Mononuclear cell (primary cell): Measurements from ENCODE around the gene SREBF1. TPM values are rescaled to one million over a fixed set of nuclear protein-coding genes. Genes with fewer than 3 reads are reported as not detected.
"Not testable (repeated sequence)": the region's sequence is repeated elsewhere in the genome, so short reads cannot be mapped to it uniquely, and the experiment has no call there.

Experiments
- H3K27me3 ChIP-seq: 2 replicates; pipeline ENCODE4 v1.6.0; 2011; ENCODE audit warnings: low read length, control low read depth; ENCODE audit not compliant: insufficient read depth
- H3K4me1 ChIP-seq: 2 replicates; pipeline ENCODE4 v1.5.1; 2011; ENCODE audit warnings: mild to moderate bottlenecking, low read length, control low read depth; ENCODE audit not compliant: insufficient read depth
- H3K4me3 ChIP-seq: 2 replicates; pipeline ENCODE4 v1.5.1; 2011; ENCODE audit warnings: mild to moderate bottlenecking, low read length, moderate library complexity
- H3K9me3 ChIP-seq: 2 replicates; pipeline ENCODE4 v1.5.1; 2011; ENCODE audit warnings: low read depth, mild to moderate bottlenecking, control low read depth, low read length
- total RNA-seq: library from RNA; depleted of rRNA; stranded (reverse); fragments of >200 nt; gene quantifications from one replicate; pipeline ENCODE4 v1.2.3, GENCODE V29; 2012

SREBF1 gene
- total RNA-seq, 1 donor, result 61.9 TPM

- no peaks in the 10 kb centered on the region for H3K27me3 ChIP-seq
- H3K4me1 ChIP-seq, result peaks cover 24% of the 10 kb centered on the region
- no peaks in the 10 kb centered on the region for H3K9me3 ChIP-seq
- no peak overlapping the region for H3K4me3 ChIP-seq
Observed at GRCh38 chr17:17815436-17816200, 21.2 kb downstream of the SREBF1 start.

- H3K4me1 ChIP-seq, result peaks cover 19% of the 10 kb centered on the region
- no peaks in the 10 kb centered on the region for H3K9me3 ChIP-seq
- H3K4me3 ChIP-seq, result no peak overlapping the region
- H3K27me3 ChIP-seq, result no peaks in the 10 kb centered on the region
Observed at GRCh38 chr17:17815062-17815406, 21.8 kb downstream of the SREBF1 start.

GRCh38 chr17:17814162-17815061, 22.4 kb downstream of the SREBF1 start:
- H3K27me3 ChIP-seq, result no peaks in the 10 kb centered on the region
- peaks cover 12% of the 10 kb centered on the region for H3K4me1 ChIP-seq
- no peaks in the 10 kb centered on the region for H3K9me3 ChIP-seq
- no peak overlapping the region for H3K4me3 ChIP-seq

GRCh38 chr17:17813725-17814095, 23.1 kb downstream of the SREBF1 start:
- Histone ChIP-seq H3K4me3 (no peak overlapping the region), H3K4me1 (peaks cover 7% of the 10 kb centered on the region), H3K9me3 (no peaks in the 10 kb centered on the region), H3K27me3 (no peaks in the 10 kb centered on the region)

GRCh38 chr17:17813055-17813724, 23.6 kb downstream of the SREBF1 start:
- no peaks in the 10 kb centered on the region for H3K27me3 ChIP-seq
- H3K4me3 ChIP-seq, result no peak overlapping the region
- H3K9me3 ChIP-seq, result no peaks in the 10 kb centered on the region
- H3K4me1 ChIP-seq, result peaks cover 7% of the 10 kb centered on the region

GRCh38 chr17:17812211-17813054, 24.4 kb downstream of the SREBF1 start:
- no peaks in the 10 kb centered on the region for H3K9me3 ChIP-seq
- no peaks in the 10 kb centered on the region for H3K27me3 ChIP-seq
- no peak overlapping the region for H3K4me3 ChIP-seq
- H3K4me1 ChIP-seq, result peaks cover 7% of the 10 kb centered on the region

- Histone ChIP-seq H3K4me3 (no peak overlapping the region), H3K9me3 (no peaks in the 10 kb centered on the region), H3K27me3 (no peaks in the 10 kb centered on the region), H3K4me1 (peaks cover 7% of the 10 kb centered on the region)
Observed at GRCh38 chr17:17811381-17812210, 25.2 kb downstream of the SREBF1 start.

GRCh38 chr17:17810895-17811248, 25.9 kb downstream of the SREBF1 start:
- H3K4me3 ChIP-seq, result no peak overlapping the region
- H3K4me1 ChIP-seq, result peaks cover 7% of the 10 kb centered on the region
- no peaks in the 10 kb centered on the region for H3K9me3 ChIP-seq
- no peaks in the 10 kb centered on the region for H3K27me3 ChIP-seq

GRCh38 chr17:17810084-17810894, 26.5 kb downstream of the SREBF1 start:
- H3K4me3 ChIP-seq, result no peak overlapping the region
- no peaks in the 10 kb centered on the region for H3K27me3 ChIP-seq
- H3K9me3 ChIP-seq, result no peaks in the 10 kb centered on the region
- H3K4me1 ChIP-seq, result peaks cover 7% of the 10 kb centered on the region

- Histone ChIP-seq H3K4me3 (no peak overlapping the region), H3K27me3 (no peaks in the 10 kb centered on the region), H3K4me1 (peaks cover 7% of the 10 kb centered on the region), H3K9me3 (no peaks in the 10 kb centered on the region)
Observed at GRCh38 chr17:17809531-17810083, 27.2 kb downstream of the SREBF1 start.

- Histone ChIP-seq H3K4me1 (peaks cover 7% of the 10 kb centered on the region), H3K27me3 (no peaks in the 10 kb centered on the region), H3K4me3 (no peak overlapping the region), H3K9me3 (no peaks in the 10 kb centered on the region)
Observed at GRCh38 chr17:17808706-17809432, 27.9 kb downstream of the SREBF1 start.

- not testable (repeated sequence) for H3K9me3 ChIP-seq, H3K4me3 ChIP-seq, H3K27me3 ChIP-seq, H3K4me1 ChIP-seq
Observed at GRCh38 chr17:17808200-17808599, 28.6 kb downstream of the SREBF1 start.
